ENCODE measurements around the gene GCNT2. TPM values are rescaled to one million over a fixed set of nuclear protein-coding genes. Genes with fewer than 3 reads are reported as not detected.
"Not testable (repeated sequence)": the region's sequence is repeated elsewhere in the genome, so short reads cannot be mapped to it uniquely, and the experiment has no call there.

GCNT2 gene
- total RNA-seq, 1 donor from 2014 or later = 21.2 TPM

- Mint-ChIP-seq H3K27me3 (peaks cover 10% of the 10 kb centered on the region), H3K27ac (no peak overlapping the region), H3K9me3 (no peaks in the 10 kb centered on the region), H3K4me3 (no peak overlapping the region), H3K36me3 (no peaks in the 10 kb centered on the region), H3K4me1 (ENCODE audit: unreplicated experiment) (no peaks in the 10 kb centered on the region)
- TF ChIP-seq CTCF (conservative IDR thresholded peaks at IDR 0.05) = no peak
- DNase-seq (ENCODE audit: extremely low spot score, unreplicated experiment) = no peak
These were observed 134.4 kb downstream of the GCNT2 start for GRCh38 chr6:10655508-10656055.

- Mint-ChIP-seq H3K27ac (peak overlapping the region; percentile 84), H3K27me3 (peaks cover 10% of the 10 kb centered on the region), H3K4me1 (ENCODE audit: unreplicated experiment) (no peaks in the 10 kb centered on the region), H3K4me3 (peak overlapping the region; percentile 89), H3K9me3 (no peaks in the 10 kb centered on the region), H3K36me3 (peaks cover 4% of the 10 kb centered on the region)
- TF ChIP-seq CTCF (conservative IDR thresholded peaks at IDR 0.05) = no peak
- no peak for DNase-seq (ENCODE audit: extremely low spot score, unreplicated experiment)
These were observed 138.0 kb downstream of the GCNT2 start for GRCh38 chr6:10658910-10659698.

- peaks cover 4% of the 10 kb centered on the region for H3K36me3 Mint-ChIP-seq
- peaks cover 10% of the 10 kb centered on the region for H3K27me3 Mint-ChIP-seq
- TF ChIP-seq CTCF (conservative IDR thresholded peaks at IDR 0.05) = no peak
- H3K27ac Mint-ChIP-seq = peak overlapping the region; percentile 67
- peak overlapping the region; percentile 89 for H3K4me3 Mint-ChIP-seq
- H3K4me1 Mint-ChIP-seq (ENCODE audit: unreplicated experiment) = no peaks in the 10 kb centered on the region
- peaks cover 6% of the 10 kb centered on the region for H3K9me3 Mint-ChIP-seq
- peak; percentile 69 for DNase-seq (ENCODE audit: extremely low spot score, unreplicated experiment)
These were observed 138.7 kb downstream of the GCNT2 start for GRCh38 chr6:10659699-10660348.

- H3K9me3 Mint-ChIP-seq; H3K4me1 Mint-ChIP-seq (ENCODE audit: unreplicated experiment); DNase-seq (ENCODE audit: extremely low spot score, unreplicated experiment); H3K27me3 Mint-ChIP-seq; H3K36me3 Mint-ChIP-seq: not testable (repeated sequence)
- peak overlapping the region; percentile 89 for H3K4me3 Mint-ChIP-seq
- H3K27ac Mint-ChIP-seq = peak overlapping the region; percentile 67
These were observed 139.5 kb downstream of the GCNT2 start for GRCh38 chr6:10660431-10661191.

GRCh38 chr6:10662207-10662606 is 141.1 kb downstream of the GCNT2 start:
- Mint-ChIP-seq H3K4me3 (no peak overlapping the region), H3K9me3 (peaks cover 6% of the 10 kb centered on the region), H3K36me3 (peaks cover 4% of the 10 kb centered on the region), H3K27ac (no peak overlapping the region), H3K27me3 (no peaks in the 10 kb centered on the region), H3K4me1 (ENCODE audit: unreplicated experiment) (no peaks in the 10 kb centered on the region)
- no peak for TF ChIP-seq CTCF (conservative IDR thresholded peaks at IDR 0.05)
- no peak for DNase-seq (ENCODE audit: extremely low spot score, unreplicated experiment)

Data from type B pancreatic cell (in vitro differentiated cells).